SK-N-SH treated with all-trans-retinoic acid at 6 μM for 48 hours (cell line): Measurements from ENCODE around the gene LRRC2.

Experiments used
- ATAC-seq: fragments of 200-7000 bp; cut with Tn5 transposase; 3 replicates; pipeline ENCODE4 v1.9.1; 2020; ENCODE audit warnings: mild to moderate bottlenecking, moderate library complexity
- ARNTL ChIP-seq: fragments of 450-650 bp; formaldehyde crosslinking; IDR thresholded peaks from 2 replicates; pipeline ENCODE4 v1.5.0; 2020; ENCODE audit warnings: low read depth, mild to moderate bottlenecking, moderate library complexity, borderline replicate concordance
- BACH2 ChIP-seq: fragments of 250-450 bp; sonication (Bioruptor Pico); IDR thresholded peaks from 2 replicates; pipeline ENCODE4 v1.9.0; 2021; ENCODE audit warnings: mild to moderate bottlenecking, borderline replicate concordance
- CSDC2 ChIP-seq: fragments of 250-450 bp; sonication (Bioruptor Pico); IDR thresholded peaks from 2 replicates; pipeline ENCODE4 v1.5.0; 2020; ENCODE audit warnings: mild to moderate bottlenecking, moderate library complexity
- ESRRG ChIP-seq: fragments of 250-450 bp; sonication (Bioruptor Pico); IDR thresholded peaks from 2 replicates; pipeline ENCODE4 v1.6.1; 2021; ENCODE audit warnings: mild to moderate bottlenecking
- GLIS3 ChIP-seq: fragments of 250-450 bp; sonication (Bioruptor Pico); IDR thresholded peaks from 2 replicates; pipeline ENCODE4 v1.5.0; 2020; ENCODE audit warnings: mild to moderate bottlenecking, moderate library complexity
- ISL1 ChIP-seq: fragments of 250-450 bp; sonication (Bioruptor Pico); IDR thresholded peaks from 2 replicates; pipeline ENCODE4 v2.1.2; 2022; ENCODE audit warnings: mild to moderate bottlenecking, moderate library complexity
- OSR1 ChIP-seq: fragments of 250-450 bp; sonication (Bioruptor Pico); IDR thresholded peaks from 2 replicates; pipeline ENCODE4 v1.8.0; 2022; ENCODE audit warnings: moderate library complexity, mild to moderate bottlenecking, inconsistent platforms
- PPARA ChIP-seq: fragments of 250-450 bp; sonication (Bioruptor Pico); IDR thresholded peaks from 2 replicates; pipeline ENCODE4 v1.5.0; 2020; ENCODE audit warnings: mild to moderate bottlenecking, borderline replicate concordance
- RARB ChIP-seq: fragments of 250-450 bp; sonication (Bioruptor Pico); IDR thresholded peaks from 2 replicates; pipeline ENCODE4 v1.8.0; 2021; ENCODE audit warnings: mild to moderate bottlenecking, moderate library complexity
- SNAI2 ChIP-seq: fragments of 250-450 bp; sonication (Bioruptor Pico); IDR thresholded peaks from 2 replicates; pipeline ENCODE4 v1.5.0; 2020; ENCODE audit warnings: mild to moderate bottlenecking, moderate library complexity
- TCF4 ChIP-seq: fragments of 250-450 bp; sonication (Bioruptor Pico); IDR thresholded peaks from 2 replicates; pipeline ENCODE4 v1.8.0; 2021; ENCODE audit warnings: mild to moderate bottlenecking, moderate library complexity, borderline replicate concordance
- TOX ChIP-seq: fragments of 250-450 bp; sonication (Bioruptor Pico); IDR thresholded peaks from 2 replicates; pipeline ENCODE4 v1.8.0; 2021; ENCODE audit warnings: mild to moderate bottlenecking, moderate library complexity, borderline replicate concordance
- ZC3H10 ChIP-seq: fragments of 250-450 bp; sonication (Bioruptor Pico); IDR thresholded peaks from 2 replicates; pipeline ENCODE4 v1.5.1; 2021; ENCODE audit warnings: mild to moderate bottlenecking, moderate library complexity
- ZFP3 ChIP-seq: fragments of 250-450 bp; sonication (Bioruptor Pico); IDR thresholded peaks from 2 replicates; pipeline ENCODE4 v1.5.0; 2020; ENCODE audit warnings: mild to moderate bottlenecking, moderate library complexity
- ZFP30 ChIP-seq: fragments of 450-650 bp; formaldehyde crosslinking; IDR thresholded peaks from 2 replicates; pipeline ENCODE4 v1.5.0; 2022; ENCODE audit warnings: mild to moderate bottlenecking, moderate library complexity
- ZNF565 ChIP-seq: fragments of 450-650 bp; formaldehyde crosslinking; conservative IDR thresholded peaks from 2 replicates; pipeline ENCODE4 v1.5.0; 2020; ENCODE audit warnings: low read depth, mild to moderate bottlenecking, moderate library complexity
- ZNF70 ChIP-seq: fragments of 450-650 bp; formaldehyde crosslinking; IDR thresholded peaks from 2 replicates; pipeline ENCODE4 v1.5.0; 2020; ENCODE audit warnings: mild to moderate bottlenecking, moderate library complexity
- ZNF8 ChIP-seq: fragments of 450-650 bp; formaldehyde crosslinking; IDR thresholded peaks from 2 replicates; pipeline ENCODE4 v1.5.0; 2020; ENCODE audit warnings: mild to moderate bottlenecking, moderate library complexity
- TF ChIP-seq, protein P1 (sequence below): fragments of 250-450 bp; sonication (Bioruptor Pico); IDR thresholded peaks from 2 replicates; pipeline ENCODE4 v1.5.0; 2020; ENCODE audit warnings: mild to moderate bottlenecking, moderate library complexity
- TF ChIP-seq, protein P2 (sequence below): fragments of 250-450 bp; sonication (Bioruptor Pico); IDR thresholded peaks from 2 replicates; pipeline ENCODE4 v1.5.1; 2021; ENCODE audit warnings: mild to moderate bottlenecking, moderate library complexity
- TF ChIP-seq, protein P3 (sequence below): fragments of 250-450 bp; sonication (Bioruptor Pico); IDR thresholded peaks from 2 replicates; pipeline ENCODE4 v1.8.0; 2021; ENCODE audit warnings: low read depth, mild to moderate bottlenecking, moderate library complexity, borderline replicate concordance
- TF ChIP-seq, protein P4 (sequence below): fragments of 250-450 bp; sonication (Bioruptor Pico); IDR thresholded peaks from 2 replicates; pipeline ENCODE4 v1.5.1; 2020; ENCODE audit warnings: low read depth, mild to moderate bottlenecking, moderate library complexity
- TF ChIP-seq, protein P5 (sequence below): fragments of 250-450 bp; sonication (Bioruptor Pico); IDR thresholded peaks from 2 replicates; pipeline ENCODE4 v1.8.0; 2020; ENCODE audit warnings: mild to moderate bottlenecking, moderate library complexity, borderline replicate concordance

LRRC2 gene

DNA sequence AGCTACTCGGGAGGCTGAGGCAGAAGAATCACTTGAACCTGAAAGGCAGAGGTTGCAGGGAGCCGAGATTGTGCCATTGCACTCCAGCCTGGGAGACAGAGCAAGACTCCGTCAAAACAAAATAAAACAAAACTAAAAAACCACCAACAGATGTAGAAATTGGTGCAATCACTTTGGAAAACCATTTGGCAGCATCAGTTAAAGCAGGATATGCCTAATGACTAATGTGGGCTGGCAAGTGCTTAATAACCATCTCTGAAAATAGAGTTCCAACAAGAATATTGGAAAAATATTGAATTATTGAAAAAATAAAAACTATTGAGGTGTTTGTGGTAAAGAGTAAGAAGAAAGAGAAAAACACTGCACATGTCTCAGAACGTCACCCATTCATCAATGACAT lies 84.5 kb downstream of the LRRC2 start:
- no peak for ATAC-seq

DNA sequence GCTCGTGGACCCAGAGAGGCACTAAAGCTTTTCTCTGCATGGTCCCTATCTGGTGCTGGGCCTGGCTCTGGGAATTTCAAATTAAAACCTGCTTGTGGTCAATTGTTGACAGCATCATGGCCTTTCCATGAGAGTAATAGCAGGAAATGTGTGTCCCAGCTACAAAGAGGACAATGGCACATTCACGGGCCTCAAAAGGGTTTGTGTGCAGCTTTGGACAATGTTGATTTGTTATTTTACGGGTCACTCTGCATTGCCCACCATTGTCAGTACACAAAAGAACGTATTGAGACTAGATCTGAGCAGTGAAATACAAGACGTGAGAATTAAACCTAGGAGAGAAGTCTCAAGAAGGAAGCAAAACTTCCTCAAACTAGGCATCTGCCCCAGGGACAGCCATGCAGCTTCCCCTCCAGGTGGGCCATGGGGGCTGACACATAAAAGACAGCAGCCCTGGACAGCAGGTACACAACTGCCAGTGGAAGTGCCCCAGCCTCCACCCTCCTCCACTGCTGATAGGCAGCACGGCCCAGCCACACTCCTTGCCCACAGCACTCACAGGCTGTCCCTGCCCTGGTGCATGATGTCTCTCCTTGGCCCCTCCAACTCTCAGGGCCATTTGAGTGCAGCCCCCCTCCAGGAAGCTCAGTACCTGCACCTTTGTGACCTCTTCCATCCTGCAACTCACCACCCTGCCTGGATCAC lies 85.5 kb downstream of the LRRC2 start:
- TF ChIP-seq ARNTL (CRISPR knock-in tag), result no peak
- no peak for TF ChIP-seq TCF4 (CRISPR knock-in tag)
- no peak for TF ChIP-seq ZNF70 (CRISPR knock-in tag)
- TF ChIP-seq, protein P1, sequence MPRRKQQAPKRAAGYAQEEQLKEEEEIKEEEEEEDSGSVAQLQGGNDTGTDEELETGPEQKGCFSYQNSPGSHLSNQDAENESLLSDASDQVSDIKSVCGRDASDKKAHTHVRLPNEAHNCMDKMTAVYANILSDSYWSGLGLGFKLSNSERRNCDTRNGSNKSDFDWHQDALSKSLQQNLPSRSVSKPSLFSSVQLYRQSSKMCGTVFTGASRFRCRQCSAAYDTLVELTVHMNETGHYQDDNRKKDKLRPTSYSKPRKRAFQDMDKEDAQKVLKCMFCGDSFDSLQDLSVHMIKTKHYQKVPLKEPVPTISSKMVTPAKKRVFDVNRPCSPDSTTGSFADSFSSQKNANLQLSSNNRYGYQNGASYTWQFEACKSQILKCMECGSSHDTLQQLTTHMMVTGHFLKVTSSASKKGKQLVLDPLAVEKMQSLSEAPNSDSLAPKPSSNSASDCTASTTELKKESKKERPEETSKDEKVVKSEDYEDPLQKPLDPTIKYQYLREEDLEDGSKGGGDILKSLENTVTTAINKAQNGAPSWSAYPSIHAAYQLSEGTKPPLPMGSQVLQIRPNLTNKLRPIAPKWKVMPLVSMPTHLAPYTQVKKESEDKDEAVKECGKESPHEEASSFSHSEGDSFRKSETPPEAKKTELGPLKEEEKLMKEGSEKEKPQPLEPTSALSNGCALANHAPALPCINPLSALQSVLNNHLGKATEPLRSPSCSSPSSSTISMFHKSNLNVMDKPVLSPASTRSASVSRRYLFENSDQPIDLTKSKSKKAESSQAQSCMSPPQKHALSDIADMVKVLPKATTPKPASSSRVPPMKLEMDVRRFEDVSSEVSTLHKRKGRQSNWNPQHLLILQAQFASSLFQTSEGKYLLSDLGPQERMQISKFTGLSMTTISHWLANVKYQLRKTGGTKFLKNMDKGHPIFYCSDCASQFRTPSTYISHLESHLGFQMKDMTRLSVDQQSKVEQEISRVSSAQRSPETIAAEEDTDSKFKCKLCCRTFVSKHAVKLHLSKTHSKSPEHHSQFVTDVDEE (CRISPR knock-in tag), result no peak
- no peak for TF ChIP-seq ZC3H10

More for the DNA sequence above, 84.5 kb downstream of the LRRC2 start:
- TF ChIP-seq ZNF565 (CRISPR knock-in tag), result no peak
- TF ChIP-seq SNAI2 (CRISPR knock-in tag), result no peak
- TF ChIP-seq BACH2 (CRISPR knock-in tag), result no peak
- no peak for TF ChIP-seq ZFP30 (CRISPR knock-in tag)
- no peak for TF ChIP-seq ESRRG (CRISPR knock-in tag)
- no peak for TF ChIP-seq ZC3H10
- no peak for TF ChIP-seq CSDC2 (CRISPR knock-in tag)
- TF ChIP-seq ZNF8, result no peak
- TF ChIP-seq ZFP3, result no peak
- no peak for TF ChIP-seq ISL1
- TF ChIP-seq TCF4 (CRISPR knock-in tag), result no peak

DNA sequence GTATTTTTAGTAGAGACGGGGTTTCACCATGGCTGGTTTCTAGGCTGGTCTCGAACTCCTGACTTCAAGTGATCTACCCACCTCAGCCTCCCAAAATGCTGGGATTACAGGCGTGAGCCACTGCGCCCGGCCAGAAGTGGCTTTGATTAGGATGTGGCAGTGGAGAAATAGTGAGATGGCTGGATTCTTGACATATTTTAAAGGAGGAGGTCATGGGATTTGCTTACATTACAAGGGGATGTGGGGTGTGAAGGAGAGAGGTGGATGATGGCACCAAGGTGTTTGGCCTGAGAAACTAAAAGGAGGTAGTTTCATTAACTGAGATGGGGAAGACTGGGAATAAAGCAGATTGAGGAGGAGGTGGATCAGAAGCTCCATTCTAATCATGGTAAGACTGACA lies 86.4 kb downstream of the LRRC2 start:
- TF ChIP-seq BACH2 (CRISPR knock-in tag), result no peak
- no peak for TF ChIP-seq TOX (CRISPR knock-in tag)
- no peak for TF ChIP-seq ZFP30 (CRISPR knock-in tag)
- TF ChIP-seq, protein P2, sequence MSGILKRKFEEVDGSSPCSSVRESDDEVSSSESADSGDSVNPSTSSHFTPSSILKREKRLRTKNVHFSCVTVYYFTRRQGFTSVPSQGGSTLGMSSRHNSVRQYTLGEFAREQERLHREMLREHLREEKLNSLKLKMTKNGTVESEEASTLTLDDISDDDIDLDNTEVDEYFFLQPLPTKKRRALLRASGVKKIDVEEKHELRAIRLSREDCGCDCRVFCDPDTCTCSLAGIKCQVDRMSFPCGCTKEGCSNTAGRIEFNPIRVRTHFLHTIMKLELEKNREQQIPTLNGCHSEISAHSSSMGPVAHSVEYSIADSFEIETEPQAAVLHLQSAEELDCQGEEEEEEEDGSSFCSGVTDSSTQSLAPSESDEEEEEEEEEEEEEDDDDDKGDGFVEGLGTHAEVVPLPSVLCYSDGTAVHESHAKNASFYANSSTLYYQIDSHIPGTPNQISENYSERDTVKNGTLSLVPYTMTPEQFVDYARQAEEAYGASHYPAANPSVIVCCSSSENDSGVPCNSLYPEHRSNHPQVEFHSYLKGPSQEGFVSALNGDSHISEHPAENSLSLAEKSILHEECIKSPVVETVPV (CRISPR knock-in tag), result no peak
- TF ChIP-seq, all 23 proteins: peak for 0
- ATAC-seq, result no peak

More for the DNA sequence above, 85.5 kb downstream of the LRRC2 start:
- ATAC-seq, result no peak

DNA sequence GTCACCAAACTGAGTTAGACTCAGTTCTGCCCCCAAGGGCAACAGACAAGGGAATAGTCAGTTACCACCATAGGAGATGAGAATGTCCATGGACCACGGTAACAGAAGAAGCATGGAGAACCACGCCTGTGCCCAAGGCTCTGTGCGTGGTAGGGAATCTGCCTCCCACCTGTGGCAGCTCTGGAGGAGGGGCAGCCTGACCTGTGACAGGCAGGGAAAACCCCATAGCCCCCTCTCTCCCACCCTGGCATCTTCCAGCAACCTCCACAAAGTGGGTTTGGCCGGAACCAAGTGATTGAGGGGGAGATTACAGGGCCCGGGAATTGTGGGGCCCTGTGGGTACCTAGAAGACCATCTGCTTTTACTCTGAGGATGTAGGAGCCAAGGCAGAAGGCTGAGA lies 87.1 kb downstream of the LRRC2 start:
- TF ChIP-seq, protein P2 (CRISPR knock-in tag), result no peak
- TF ChIP-seq OSR1, result no peak
- no peak for TF ChIP-seq CSDC2 (CRISPR knock-in tag)
- TF ChIP-seq, protein P3, sequence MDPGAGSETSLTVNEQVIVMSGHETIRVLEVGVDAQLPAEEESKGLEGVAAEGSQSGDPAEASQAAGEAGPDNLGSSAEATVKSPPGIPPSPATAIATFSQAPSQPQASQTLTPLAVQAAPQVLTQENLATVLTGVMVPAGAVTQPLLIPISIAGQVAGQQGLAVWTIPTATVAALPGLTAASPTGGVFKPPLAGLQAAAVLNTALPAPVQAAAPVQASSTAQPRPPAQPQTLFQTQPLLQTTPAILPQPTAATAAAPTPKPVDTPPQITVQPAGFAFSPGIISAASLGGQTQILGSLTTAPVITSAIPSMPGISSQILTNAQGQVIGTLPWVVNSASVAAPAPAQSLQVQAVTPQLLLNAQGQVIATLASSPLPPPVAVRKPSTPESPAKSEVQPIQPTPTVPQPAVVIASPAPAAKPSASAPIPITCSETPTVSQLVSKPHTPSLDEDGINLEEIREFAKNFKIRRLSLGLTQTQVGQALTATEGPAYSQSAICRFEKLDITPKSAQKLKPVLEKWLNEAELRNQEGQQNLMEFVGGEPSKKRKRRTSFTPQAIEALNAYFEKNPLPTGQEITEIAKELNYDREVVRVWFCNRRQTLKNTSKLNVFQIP, result no peak
- no peak for TF ChIP-seq ARNTL (CRISPR knock-in tag)
- no peak for TF ChIP-seq TOX (CRISPR knock-in tag)
- no peak for TF ChIP-seq BACH2 (CRISPR knock-in tag)
- TF ChIP-seq PPARA, result no peak
- TF ChIP-seq RARB, result no peak
- no peak for TF ChIP-seq ZNF565 (CRISPR knock-in tag)
- TF ChIP-seq, protein P4, sequence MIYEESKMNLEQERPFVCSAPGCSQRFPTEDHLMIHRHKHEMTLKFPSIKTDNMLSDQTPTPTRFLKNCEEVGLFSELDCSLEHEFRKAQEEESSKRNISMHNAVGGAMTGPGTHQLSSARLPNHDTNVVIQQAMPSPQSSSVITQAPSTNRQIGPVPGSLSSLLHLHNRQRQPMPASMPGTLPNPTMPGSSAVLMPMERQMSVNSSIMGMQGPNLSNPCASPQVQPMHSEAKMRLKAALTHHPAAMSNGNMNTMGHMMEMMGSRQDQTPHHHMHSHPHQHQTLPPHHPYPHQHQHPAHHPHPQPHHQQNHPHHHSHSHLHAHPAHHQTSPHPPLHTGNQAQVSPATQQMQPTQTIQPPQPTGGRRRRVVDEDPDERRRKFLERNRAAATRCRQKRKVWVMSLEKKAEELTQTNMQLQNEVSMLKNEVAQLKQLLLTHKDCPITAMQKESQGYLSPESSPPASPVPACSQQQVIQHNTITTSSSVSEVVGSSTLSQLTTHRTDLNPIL (CRISPR knock-in tag), result no peak
- TF ChIP-seq ISL1, result no peak
- TF ChIP-seq, protein P5, sequence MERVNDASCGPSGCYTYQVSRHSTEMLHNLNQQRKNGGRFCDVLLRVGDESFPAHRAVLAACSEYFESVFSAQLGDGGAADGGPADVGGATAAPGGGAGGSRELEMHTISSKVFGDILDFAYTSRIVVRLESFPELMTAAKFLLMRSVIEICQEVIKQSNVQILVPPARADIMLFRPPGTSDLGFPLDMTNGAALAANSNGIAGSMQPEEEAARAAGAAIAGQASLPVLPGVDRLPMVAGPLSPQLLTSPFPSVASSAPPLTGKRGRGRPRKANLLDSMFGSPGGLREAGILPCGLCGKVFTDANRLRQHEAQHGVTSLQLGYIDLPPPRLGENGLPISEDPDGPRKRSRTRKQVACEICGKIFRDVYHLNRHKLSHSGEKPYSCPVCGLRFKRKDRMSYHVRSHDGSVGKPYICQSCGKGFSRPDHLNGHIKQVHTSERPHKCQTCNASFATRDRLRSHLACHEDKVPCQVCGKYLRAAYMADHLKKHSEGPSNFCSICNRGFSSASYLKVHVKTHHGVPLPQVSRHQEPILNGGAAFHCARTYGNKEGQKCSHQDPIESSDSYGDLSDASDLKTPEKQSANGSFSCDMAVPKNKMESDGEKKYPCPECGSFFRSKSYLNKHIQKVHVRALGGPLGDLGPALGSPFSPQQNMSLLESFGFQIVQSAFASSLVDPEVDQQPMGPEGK (CRISPR knock-in tag), result no peak
- TF ChIP-seq SNAI2 (CRISPR knock-in tag), result no peak
- no peak for TF ChIP-seq ESRRG (CRISPR knock-in tag)
- TF ChIP-seq ZNF8, result no peak
- TF ChIP-seq ZC3H10, result no peak
- no peak for TF ChIP-seq ZFP3
- no peak for TF ChIP-seq GLIS3 (CRISPR knock-in tag)
- no peak for TF ChIP-seq TCF4 (CRISPR knock-in tag)
- no peak for ATAC-seq
